Cerebellar cortex (tissue), 1 donor: ENCODE measurements around the gene ZG16B.

Source experiments
- DNase-seq: peaks from one replicate; pipeline ENCODE4 v3.0.0-alpha.2; 2015; ENCODE audit warnings: low spot score

ZG16B gene

DNA sequence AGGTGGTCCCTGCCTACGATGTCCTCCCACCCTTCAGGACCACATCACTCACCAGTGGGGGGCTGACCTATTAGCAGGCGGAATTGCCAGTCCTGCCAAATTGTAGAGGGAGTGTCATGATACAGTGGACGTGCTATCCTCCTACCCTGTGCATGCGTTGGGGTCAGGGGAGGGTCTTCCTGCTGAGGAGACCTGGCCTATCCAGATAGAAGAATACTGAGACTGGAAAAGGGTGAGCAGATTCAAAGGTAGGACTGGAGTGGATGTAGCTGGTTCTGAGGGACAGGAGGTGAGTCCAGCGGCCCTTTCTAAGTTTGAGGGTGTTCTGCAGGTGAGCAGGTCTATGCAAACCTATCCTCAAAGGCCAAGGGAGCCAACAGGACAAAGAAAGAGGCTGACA, 23.8 kb upstream of the ZG16B start:
- DNase-seq, result no peak

DNA sequence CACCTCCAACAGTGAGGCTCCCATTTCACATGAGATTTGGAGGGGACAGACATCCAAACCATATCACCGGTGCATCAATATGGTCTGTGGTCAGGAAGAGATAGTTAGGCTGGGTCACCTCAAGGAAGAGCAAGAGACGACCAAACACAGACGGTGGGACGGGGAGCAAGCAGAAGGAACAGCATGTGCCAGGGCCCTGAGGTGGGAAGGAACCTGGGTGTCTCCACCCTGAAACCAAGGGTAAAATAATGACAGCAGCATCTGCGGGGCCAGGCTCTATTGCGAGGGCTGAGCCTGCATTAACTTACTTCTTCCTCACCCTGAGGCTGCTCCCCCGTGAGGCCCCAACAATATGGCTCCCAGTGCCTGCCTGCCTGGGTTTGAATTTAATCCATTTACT, 21.9 kb upstream of the ZG16B start:
- DNase-seq, result no peak

DNA sequence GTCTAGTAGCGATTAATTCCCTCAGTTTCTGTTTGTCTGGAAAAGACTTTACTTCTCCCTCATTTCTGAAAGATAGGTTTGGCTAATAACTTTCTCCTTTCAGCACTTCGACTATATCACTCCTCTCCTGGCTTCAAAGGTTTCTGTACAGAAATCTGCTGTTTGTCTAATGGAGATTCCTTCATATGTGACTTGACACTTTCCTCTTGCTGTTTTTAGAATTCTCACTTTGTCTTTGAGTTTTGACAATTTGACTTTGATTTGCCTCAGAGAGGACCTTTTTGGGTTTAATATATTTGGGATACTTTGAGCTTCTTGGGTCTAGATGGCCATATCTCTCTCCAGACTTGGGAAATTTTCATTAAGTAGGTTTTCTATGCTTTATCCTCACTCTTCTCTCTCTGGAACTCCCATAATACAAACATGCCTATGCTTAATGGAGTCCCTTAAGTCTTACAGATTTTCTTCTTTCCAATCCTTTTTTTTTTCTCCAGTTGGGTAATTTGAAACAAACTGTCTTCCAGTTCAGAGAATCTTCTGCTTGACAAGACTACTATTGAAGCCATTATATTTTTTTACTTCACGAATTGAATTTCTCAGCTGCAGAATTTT, 20.8 kb upstream of the ZG16B start:
- no peak for DNase-seq

DNA sequence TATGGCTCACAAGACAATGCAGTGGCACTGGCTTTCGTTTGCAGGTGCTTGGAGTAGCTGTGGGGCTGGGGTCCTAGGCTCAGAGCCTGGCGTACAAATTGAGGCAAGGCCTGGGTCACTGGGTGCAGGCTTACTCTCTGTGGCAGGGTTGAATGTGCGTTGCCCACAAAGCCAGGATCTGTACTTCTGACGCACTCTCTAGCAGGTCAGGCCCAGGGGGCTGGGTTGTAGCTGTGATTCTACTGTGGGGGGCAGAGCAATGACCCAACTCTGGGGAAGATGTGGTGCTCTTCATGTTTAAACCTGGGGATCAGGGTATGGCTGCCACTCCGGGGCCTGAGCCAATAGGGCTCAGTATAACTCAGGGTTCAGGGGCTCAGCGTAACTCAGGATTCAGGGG, 19.5 kb upstream of the ZG16B start:
- no peak for DNase-seq

DNA sequence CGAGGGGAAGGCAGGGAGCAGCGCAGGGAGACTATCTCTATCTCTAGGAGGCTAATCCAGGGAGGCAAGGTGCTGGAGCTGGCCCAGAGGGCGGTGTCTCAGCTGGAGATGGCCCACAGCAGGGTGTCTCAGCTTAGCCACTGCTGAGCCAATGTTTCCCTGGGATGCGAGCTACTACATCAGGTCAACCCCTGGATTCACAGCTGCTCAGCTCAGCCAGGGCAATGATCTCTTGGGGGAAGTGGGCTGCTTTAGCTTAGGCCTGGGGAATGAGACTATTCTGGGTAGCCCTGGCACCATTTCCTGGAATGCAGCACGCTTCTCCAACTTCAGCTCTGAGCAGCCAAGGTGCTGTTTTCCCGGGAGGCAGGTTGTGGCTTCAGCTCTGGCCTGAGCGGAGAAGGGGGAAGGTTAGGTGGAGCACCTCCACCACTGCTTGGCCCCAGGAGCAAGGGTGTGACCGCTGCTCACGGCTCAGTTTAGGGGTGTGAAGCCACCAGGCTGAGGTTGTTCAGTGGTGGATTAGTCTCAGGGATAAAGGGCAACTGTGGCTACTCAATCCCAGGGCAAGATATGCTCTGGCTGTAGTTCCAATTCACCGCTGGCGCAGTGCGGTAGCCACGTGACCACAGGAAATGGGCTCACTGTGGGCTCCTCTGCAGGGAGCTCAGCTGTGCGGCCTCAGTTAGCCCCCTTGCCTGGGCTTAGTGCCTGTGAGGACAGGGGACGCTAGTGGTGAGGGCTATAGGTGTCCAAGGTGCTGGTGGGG, 18.2 kb upstream of the ZG16B start:
- DNase-seq, result no peak

DNA sequence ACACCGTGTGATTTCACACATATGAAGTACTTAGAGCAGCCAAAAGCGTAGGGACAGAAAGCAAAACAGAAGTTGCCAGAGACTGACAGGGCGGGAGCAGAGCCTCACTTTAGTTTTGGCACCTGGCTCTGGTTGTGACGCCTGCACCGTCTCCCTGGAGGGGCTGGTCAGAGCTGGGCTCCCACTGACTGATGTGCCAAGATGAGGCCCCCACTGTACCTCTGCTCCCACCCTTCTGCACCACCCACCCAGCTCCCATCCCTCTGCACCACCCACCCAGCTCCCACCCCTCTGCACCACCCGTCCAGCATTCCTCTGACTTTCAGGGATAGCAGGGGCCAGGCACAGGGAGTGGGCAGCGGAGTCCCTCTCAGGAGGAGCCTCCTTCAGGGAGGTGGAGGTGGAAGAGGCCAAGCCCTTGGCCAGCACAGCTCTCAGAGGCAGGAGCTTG, 16.3 kb upstream of the ZG16B start:
- no peak for DNase-seq

DNA sequence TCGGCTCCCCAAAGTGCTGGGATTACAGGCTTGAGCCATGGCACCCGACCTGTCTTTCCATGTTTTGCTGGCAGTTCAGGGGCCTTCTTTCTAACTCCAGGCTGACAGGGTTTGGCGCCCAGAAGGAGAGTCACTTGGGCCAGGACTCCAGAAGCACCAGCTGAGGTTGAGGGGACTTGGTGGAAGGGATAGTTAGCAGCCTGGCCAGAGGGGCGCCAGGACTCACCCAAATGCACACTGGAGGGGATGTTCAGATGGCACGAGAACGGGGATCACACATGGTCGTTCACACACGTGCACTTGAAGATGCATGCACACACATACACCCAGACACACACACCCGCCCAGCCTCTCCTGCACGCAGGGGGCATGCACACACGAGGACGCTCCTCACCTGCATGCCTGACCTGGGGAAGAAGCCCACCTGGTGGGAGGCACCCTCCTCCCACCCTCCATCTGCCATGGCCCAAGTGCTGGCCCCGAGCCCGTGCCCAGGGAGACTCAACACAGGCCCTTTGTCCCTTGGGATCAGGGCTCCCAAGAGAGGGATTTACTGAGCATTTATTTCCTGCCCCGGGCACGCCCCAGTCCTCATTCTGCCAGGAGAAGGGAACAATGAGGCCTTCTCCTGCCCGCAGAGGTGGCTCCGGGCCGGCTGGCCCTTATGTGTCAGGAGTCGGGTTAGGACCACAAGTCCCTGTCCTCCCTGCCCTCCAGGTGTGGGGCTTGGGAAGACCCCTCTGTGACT, 15.4 kb upstream of the ZG16B start:
- DNase-seq, result no peak

DNA sequence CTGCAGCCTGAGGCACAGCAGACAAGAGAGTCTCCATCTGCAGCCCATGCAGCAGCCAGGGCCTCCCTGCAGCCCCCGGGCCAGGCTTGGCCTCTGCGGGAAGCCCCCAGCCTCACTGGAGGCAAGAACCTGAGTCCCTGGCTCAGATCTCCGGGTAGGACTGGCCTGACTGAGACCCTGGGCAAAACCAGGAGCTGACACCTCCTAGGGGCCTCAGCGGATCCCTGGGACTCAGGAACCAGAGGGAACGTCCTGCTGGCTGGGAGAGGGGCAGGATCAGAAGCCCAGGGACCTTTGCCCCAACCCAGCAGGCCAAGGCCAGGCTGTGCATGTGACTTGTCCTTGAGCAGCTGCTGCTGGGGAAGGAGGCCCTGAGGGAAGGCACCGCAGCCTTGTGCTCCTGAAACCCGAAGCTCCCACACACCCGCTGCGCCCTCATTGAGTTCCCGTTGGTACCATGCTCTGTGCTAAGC, 14.8 kb upstream of the ZG16B start:
- no peak for DNase-seq

DNA sequence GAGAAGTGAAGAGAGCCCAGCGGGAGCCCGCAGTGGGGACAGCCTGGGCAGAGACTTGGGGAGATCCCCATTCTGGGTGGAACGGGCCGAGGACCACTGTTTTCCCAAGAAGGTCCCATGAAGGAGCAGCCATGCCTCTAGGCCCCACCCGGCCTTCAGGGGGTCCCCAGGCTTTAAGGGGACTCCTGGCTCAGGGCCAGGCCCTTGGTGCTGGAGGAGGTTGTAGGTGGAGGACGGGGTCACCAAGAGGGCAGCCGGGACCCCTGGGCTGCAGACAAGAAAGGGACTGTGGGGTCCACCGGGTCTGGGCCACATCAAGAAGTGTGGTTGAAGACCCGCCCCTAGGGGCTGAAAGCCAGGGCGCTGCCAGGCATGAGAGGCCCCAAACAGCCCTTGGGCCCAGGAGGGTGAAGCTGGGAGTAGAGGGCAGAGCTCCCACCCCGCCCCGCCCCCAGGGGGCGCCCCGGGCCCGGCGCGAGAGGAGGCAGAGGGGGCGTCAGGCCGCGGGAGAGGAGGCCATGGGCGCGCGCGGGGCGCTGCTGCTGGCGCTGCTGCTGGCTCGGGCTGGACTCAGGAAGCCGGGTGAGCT, 13.3 kb upstream of the ZG16B start, which contains the start of gene PRSS21:
Gene PRSS21 (plus strand): TSS at position 487 of the 589 bp plus-strand sequence. CDS start 32 bp downstream, at position 519.
- DNase-seq, result no peak

DNA sequence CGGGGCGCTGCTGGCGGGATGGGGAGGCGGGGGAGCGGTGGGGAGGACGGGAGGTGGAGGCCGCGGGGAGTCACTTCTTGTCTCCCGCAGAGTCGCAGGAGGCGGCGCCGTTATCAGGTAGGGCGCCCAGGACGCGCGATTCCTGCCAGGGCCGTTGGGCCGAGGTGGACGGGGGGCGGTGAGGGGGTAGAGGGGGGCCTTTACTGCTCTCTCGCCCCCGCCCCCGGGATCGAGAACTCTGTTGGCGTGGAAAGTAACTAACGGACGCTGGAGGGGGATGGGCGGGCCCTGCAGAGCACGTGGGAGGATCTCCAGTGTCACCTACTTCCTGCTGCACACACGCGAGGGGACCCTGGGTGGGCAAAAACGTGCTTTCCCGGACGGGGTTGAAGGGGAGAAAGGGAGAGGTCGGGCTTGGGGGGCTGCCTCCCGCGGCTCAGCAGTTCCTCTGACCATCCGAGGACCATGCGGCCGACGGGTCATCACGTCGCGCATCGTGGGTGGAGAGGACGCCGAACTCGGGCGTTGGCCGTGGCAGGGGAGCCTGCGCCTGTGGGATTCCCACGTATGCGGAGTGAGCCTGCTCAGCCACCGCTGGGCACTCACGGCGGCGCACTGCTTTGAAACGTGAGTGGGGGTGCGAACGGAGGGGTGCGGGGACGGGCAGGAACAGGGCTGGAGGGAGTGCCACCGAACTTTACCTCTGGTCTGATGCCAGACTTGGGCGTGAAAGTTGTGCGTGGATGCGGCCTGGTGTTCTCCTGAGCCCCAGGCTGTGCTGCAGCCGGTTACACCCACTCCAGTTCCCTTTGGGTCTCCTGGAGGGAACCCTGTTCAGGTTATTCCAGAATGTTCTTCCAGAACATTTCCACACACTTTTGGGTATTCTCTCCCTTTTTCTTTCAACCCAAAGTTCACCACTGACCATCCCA, 12.5 kb upstream of the ZG16B start:
- no peak for DNase-seq

DNA sequence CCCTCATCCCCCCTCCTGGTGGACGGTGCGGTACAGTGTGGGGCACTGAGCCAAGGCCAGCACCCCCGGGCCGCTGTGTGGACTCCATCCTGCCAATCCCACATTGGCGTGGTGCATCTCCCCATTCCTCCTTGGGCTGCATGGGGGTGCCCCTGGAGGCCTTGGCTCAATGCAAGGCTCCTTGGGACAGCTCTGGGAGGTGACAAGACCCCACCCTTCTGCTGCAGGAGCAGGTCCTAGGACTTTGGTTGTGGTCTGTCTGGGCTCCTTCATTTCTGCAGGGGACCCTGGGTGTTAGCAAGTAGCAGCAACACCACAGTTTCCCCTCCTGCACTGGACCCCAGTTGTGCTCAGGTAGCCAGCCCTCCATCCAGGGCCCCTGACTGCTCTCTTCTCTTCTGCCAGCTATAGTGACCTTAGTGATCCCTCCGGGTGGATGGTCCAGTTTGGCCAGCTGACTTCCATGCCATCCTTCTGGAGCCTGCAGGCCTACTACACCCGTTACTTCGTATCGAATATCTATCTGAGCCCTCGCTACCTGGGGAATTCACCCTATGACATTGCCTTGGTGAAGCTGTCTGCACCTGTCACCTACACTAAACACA, 11.7 kb upstream of the ZG16B start:
- no peak for DNase-seq

DNA sequence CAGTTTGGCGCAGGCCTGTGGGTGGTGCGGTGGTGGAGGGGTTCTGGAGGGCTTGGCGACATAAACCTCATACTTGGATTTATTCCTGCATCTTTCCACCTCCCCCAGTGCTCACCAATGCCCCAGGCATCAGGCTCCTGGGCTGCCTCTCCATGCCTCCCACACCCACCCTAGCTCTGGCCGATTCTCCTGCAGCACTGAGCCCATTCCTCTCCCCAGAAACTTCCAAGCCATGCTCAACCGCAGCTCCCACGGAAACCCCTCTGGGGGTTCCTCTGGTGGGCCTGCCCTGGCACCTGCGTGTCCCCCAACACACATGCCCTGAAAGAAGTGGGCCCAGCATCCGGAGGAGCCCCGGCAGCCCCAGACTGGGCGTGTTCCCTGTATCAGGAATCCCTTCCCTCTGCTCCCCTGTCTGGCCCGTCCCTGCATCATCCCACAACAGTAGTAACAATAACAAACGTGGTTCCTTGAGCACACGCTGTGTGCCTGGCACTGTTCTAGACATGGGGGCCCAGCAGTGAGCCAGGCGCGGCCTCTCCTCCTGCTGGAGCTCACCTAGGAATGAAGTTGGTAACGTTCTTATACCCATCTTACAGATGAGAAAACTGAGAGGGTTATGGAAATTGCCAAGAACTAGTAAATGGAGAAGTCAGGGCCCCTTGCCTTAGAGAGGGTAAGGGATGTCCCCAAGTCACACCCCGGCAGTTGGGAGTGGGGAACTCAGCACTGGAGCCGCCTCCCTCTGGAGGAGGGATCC, 10.7 kb upstream of the ZG16B start:
- DNase-seq, result no peak

DNA sequence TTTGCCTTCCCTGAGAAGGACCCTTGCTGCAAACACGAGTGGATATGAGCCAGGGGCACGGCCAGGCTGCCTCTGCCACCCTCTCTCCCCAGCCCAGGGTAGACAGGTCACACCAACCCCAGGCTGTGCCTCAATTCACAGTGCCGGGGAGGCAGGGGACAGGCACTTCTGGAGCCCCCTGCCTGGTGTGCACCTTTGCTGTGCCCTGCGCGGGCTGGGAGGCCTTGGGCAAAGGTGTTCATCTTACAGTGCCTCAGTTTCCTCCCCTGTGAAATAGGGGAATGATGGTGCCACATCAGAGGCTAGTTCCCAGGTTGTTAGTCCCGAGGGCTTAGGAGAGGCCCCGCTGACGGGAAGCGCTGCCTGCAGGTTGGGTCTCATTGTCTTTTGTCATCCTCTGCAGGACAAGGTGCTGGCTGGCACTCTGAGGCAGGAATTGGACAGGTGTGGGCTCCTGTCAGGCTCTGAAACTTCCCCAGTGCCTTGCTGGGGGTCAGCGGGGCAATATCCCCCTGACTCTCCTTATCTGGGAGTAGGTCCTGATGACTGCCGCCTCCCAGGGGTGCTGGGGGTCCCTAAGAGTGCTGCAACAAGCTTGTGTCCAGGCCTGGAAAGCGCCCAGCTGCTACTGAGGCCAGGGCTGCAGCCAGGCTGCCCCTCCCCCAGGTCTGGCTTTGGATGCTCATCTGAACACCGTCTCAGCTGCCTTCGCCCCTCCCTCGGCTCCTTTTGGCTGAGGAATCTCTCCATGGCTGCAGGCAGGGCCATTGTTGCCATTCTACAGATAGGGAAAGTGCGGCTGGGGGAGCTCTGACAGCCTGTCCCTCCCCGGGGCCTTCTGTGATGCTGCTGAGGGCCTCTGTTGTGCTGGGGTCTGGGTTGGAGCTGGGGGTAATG, 9.9 kb upstream of the ZG16B start:
- no peak for DNase-seq

DNA sequence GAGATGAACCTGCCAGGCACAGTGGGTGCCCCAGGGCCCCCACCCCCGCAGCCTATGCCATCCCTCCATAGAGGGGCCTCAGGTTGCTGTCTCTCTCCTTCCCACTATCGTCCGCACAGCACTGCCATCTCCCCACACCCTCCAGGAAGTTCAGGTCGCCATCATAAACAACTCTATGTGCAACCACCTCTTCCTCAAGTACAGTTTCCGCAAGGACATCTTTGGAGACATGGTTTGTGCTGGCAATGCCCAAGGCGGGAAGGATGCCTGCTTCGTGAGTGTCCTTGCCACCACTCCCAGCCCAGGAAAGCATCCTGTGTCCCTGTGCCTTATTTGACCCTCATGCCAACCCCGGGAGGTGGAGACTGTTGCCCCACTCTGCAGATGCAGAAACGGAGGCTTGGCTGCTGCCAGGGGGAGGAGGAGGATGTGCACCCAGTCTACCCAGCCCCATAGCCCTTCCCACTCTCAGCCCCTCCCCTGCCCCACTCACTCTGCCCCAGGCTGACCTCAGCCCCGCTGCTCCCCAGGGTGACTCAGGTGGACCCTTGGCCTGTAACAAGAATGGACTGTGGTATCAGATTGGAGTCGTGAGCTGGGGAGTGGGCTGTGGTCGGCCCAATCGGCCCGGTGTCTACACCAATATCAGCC, 9.1 kb upstream of the ZG16B start:
- no peak for DNase-seq

DNA sequence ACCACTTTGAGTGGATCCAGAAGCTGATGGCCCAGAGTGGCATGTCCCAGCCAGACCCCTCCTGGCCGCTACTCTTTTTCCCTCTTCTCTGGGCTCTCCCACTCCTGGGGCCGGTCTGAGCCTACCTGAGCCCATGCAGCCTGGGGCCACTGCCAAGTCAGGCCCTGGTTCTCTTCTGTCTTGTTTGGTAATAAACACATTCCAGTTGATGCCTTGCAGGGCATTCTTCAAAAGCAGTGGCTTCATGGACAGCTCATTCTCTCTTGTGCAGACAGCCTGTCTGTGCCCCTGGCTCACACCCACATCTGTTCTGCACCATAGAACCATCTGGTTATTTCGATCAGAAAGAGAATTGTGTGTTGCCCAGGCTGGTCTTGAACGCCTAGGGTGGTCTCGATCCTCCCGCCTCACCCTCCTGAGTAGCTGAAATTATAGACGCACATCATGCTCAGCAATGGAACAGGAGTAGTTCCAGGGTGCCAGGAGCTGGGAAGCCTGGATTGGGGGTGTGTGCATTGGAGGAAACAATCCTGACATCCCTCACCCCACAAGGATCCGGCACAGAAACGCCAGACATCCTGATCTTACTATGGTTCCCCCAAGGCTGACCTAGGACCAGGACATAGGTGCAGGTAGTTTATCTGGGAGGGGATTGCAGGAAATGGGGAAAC, 8.5 kb upstream of the ZG16B start:
- no peak for DNase-seq

DNA sequence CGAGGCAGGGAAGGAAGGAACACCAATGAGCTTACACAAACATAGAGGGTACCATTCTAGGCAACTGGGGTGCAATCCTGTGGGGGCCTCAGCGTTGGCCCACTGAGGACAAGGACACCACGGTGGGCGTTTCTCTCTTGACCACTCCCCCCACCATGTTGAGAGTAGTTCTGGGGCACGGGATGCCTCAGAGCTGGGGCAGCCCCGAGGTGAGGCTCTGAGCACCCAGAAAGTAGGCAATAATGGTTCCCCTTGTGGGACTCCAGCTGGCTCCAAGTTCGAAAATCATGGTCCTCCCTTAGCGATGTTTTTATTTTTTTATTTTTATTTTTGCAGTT, 8.0 kb upstream of the ZG16B start:
- DNase-seq, result no peak

DNA sequence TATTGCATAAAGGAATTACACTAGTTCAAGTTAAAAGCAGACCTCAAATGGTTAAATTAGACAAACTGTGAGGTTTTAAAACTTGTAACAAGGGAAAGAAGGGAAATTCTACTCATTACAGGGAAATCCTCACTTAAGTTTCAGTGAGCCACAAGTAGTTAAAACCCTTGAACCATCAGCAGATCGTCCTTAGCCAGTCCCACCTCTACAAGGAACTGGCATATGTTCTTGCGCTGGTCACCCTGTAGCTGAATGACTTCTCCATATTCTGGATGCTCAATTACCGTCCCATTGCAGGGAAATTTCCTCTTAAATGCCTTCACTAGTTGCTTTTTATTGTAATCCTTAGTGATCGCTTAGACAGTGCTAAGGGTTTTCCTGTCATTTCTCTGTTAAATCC, 7.6 kb upstream of the ZG16B start:
- no peak for DNase-seq

DNA sequence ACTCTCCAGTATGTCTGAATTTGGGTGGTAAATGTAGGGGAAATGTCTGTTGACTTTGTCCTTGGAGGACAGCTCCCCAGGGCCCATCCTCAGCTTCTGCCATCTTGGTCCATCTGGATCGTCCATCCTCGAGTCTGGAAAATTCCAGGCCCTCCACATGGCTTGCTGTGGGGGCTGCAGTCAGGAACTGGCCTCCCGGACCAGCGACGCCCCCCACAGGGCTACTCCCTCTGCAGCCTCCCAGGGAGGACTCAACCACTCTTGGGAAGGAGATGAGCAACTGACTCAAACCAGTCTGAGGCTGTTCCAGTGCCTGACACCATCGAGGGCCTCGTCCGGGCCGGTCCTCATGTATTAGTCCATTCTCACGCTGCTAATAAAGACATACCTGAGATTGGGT, 5.5 kb upstream of the ZG16B start:
- DNase-seq, result no peak
